HEK293T (cell line): ENCODE measurements around the gene XPR1.

ENCODE experiments used
- BHLHE40 ChIP-seq: fragments of 450-650 bp; IDR thresholded peaks from 2 replicates; pipeline ENCODE4 v1.6.1; 2016; ENCODE audit warnings: mild to moderate bottlenecking, moderate library complexity, borderline replicate concordance
- FOXM1 ChIP-seq: fragments of 450-650 bp; IDR thresholded peaks from 2 replicates; pipeline ENCODE4 v1.6.1; 2017; ENCODE audit warnings: mild to moderate bottlenecking, borderline replicate concordance
- NFRKB ChIP-seq: fragments of 450-650 bp; IDR thresholded peaks from 2 replicates; pipeline ENCODE4 v1.6.1; 2016; ENCODE audit warnings: mild to moderate bottlenecking, moderate library complexity

DNA sequence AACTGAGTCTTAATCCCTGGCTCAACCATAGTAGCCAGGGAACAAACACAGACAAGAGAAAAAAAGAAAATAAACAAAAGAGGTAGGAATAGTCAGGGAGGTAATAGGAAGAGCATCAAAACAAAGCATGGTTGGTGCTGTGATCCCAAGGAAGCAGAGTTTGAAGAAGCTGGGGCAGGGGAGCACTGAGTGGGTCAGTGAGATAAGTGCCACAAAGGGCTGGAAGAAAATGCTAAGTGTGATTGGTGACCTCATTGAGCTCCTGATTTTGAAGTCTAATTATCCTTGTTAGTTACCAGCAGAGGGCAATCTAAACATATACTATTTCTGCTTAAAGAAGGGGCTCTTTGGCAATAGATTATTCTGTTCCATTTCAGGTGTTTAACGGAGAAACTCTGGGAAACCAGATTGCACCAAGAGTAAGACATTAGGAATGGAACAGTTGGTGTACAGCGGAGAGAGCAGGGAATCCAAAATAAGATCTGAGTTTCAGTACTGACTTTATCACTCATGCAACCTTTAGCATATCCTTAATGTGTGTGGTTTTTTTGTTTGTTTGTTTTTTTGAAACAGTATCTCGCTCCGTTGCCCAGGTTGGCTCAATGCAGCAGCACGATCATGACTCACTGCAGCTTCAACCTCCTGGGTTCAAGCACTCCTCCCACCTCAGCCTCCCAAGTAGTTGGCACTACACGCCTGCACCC lies 250.1 kb downstream of the XPR1 start:
- TF ChIP-seq BHLHE40 (no peak), NFRKB (no peak), FOXM1 (no peak)
